IPS DF 6.9 (cell line): ENCODE data around the gene SH3TC2.

Source experiments
- DNase-seq: peaks from one replicate; pipeline ENCODE4 v3.0.0-alpha.2; 2013; ENCODE audit warnings: low read depth, low spot score
- H3K27ac ChIP-seq: one replicate; pipeline ENCODE4 v1.5.1; 2013; ENCODE audit warnings: low read length, control low read depth
- H3K27me3 ChIP-seq: 2 replicates; pipeline ENCODE4 v1.6.1; 2013; ENCODE audit warnings: mild to moderate bottlenecking, low read length; ENCODE audit not compliant: control insufficient read depth, insufficient read depth
- H3K36me3 ChIP-seq: 2 replicates; pipeline ENCODE4 v1.6.1; 2013; ENCODE audit warnings: low read length; ENCODE audit not compliant: control insufficient read depth, insufficient read depth
- H3K4me1 ChIP-seq: 2 replicates; pipeline ENCODE4 v1.6.1; 2013; ENCODE audit warnings: low read length; ENCODE audit not compliant: control insufficient read depth, insufficient read depth
- H3K4me3 ChIP-seq: 2 replicates; pipeline ENCODE4 v1.5.1; 2013; ENCODE audit warnings: mild to moderate bottlenecking, low read length
- H3K9me3 ChIP-seq: 2 replicates; pipeline ENCODE4 v1.6.1; 2013; ENCODE audit warnings: low read length, inconsistent platforms; ENCODE audit not compliant: control insufficient read depth, insufficient read depth
- WGBS: extraction: QIAGEN DNeasy Blood & Tissue Kit; methylation state at CpG from one replicate; pipeline ENCODE4 v1.1.7; 2013; ENCODE audit warnings: mixed read lengths, missing lambda C conversion rate; ENCODE audit not compliant: insufficient read length, insufficient coverage; 5-methylcytosine and 5-hydroxymethylcytosine counted together

Gene SH3TC2

DNA sequence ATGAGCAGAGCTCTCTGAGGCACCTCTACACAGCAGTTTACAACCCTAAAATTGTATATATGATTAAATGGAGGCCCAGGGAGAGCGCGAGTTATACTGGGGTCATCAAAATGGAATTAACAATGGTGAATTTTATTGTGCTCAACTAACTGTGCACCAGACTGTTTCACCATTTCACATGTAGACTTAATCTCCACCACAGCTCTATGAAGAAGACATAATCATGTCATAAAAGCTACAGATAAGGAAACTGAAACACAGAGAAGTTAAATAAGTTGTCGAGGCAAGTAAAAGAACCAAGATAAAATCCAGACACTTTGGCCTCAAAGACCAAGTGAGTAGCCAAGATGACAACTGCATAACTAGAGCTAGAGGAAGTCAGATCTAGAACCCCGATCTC lies 1.5 kb downstream of the SH3TC2 start:
- Histone ChIP-seq H3K9me3 (no peaks in the 10 kb centered on the region), H3K27ac (no peak overlapping the region), H3K27me3 (no peaks in the 10 kb centered on the region), H3K36me3 (no peaks in the 10 kb centered on the region), H3K4me1 (0 out of 2 replicates have a peak, but pooled peaks cover 3% of the 10 kb centered on the region), H3K4me3 (no peak overlapping the region)
- no peak for DNase-seq
- WGBS = no CpG with 5 or more reads among the region's 4 CpGs

GRCh38 chr5:149060325-149060724 lies 2.5 kb downstream of the SH3TC2 start:
- Histone ChIP-seq H3K9me3 (no peaks in the 10 kb centered on the region), H3K4me3 (no peak overlapping the region), H3K27me3 (no peaks in the 10 kb centered on the region), H3K36me3 (no peaks in the 10 kb centered on the region), H3K27ac (no peak overlapping the region), H3K4me1 (0 out of 2 replicates have a peak, but pooled peaks cover 3% of the 10 kb centered on the region)
- WGBS = no CpG with 5 or more reads among the region's 1 CpG
- DNase-seq = no peak

DNA sequence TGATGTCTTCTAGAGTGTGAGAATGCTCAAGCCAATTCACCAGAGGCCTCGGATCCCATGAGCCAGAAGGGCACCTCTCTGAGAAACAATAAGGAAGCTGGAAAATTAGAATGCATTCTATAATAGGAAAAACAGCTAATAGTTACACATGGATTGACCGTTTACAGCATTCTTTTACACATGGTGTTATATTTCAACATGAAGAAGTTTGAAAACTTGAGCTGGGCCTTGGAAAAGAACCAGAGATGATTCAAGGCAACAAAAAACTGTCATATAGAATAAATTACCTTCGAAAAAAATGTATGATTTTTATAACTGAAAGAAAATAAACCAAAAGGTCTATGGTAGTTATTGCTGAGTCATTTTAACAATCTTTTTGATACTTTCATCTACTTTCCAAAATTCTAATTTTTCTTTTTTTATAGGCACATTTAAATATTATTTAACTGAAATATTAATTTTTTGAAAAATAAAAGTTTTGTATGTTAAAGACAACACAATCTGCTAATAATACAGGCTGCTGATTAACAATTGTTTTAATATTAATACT lies 6.2 kb downstream of the SH3TC2 start:
- H3K27me3 ChIP-seq = no peaks in the 10 kb centered on the region
- no peaks in the 10 kb centered on the region for H3K36me3 ChIP-seq
- DNase-seq = no peak
- no CpG with 5 or more reads among the region's 3 CpGs for WGBS
- no peaks in the 10 kb centered on the region for H3K9me3 ChIP-seq
- H3K27ac ChIP-seq = no peak overlapping the region
- no peak overlapping the region for H3K4me3 ChIP-seq
- H3K4me1 ChIP-seq = no peaks in the 10 kb centered on the region

DNA sequence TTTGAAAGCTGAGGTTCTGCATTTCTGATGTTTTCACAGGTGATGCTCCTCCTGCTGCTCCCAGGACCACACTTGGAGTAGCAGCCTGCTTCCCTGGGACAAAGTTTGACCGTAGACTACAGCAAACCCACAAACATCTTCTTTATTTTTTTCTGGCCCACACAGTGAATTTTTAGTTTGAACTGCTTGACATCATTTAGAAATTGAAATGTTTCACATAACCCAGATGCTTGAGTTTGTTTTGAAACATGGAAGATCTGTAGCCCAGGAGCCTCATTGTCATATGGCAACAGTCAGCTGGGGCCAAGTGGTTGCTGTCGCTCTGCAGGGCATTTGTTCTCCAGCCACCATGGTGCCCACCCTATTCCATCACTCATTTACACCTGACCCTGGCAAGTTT lies 8.4 kb downstream of the SH3TC2 start:
- DNase-seq = no peak
- no peaks in the 10 kb centered on the region for H3K36me3 ChIP-seq
- no peaks in the 10 kb centered on the region for H3K4me1 ChIP-seq
- no peak overlapping the region for H3K27ac ChIP-seq
- no peaks in the 10 kb centered on the region for H3K9me3 ChIP-seq
- no peaks in the 10 kb centered on the region for H3K27me3 ChIP-seq
- WGBS = no CpG with 5 or more reads among the region's 2 CpGs
- H3K4me3 ChIP-seq = no peak overlapping the region

- Histone ChIP-seq H3K27me3 (no peaks in the 10 kb centered on the region), H3K27ac (no peak overlapping the region), H3K9me3 (no peaks in the 10 kb centered on the region), H3K36me3 (no peaks in the 10 kb centered on the region), H3K4me1 (no peaks in the 10 kb centered on the region), H3K4me3 (no peak overlapping the region)
- no peak for DNase-seq
- WGBS = no CpG with 5 or more reads among the region's 2 CpGs
These were observed 9.7 kb downstream of the SH3TC2 start for GRCh38 chr5:149053072-149053695.

- no peak overlapping the region for H3K4me3 ChIP-seq
- H3K4me1 ChIP-seq = no peaks in the 10 kb centered on the region
- no peak overlapping the region for H3K27ac ChIP-seq
- H3K27me3 ChIP-seq = no peaks in the 10 kb centered on the region
- H3K9me3 ChIP-seq = no peaks in the 10 kb centered on the region
- H3K36me3 ChIP-seq = no peaks in the 10 kb centered on the region
- DNase-seq = no peak
- WGBS = no CpG with 5 or more reads among the region's 3 CpGs
These were observed 13.5 kb downstream of the SH3TC2 start for GRCh38 chr5:149049371-149049781.

- no peaks in the 10 kb centered on the region for H3K9me3 ChIP-seq
- H3K4me1 ChIP-seq = no peaks in the 10 kb centered on the region
- no peak overlapping the region for H3K27ac ChIP-seq
- no peaks in the 10 kb centered on the region for H3K27me3 ChIP-seq
- DNase-seq = no peak
- no CpG with 5 or more reads among the region's 4 CpGs for WGBS
- H3K4me3 ChIP-seq = no peak overlapping the region
- H3K36me3 ChIP-seq = no peaks in the 10 kb centered on the region
These were observed 14.1 kb downstream of the SH3TC2 start for GRCh38 chr5:149048811-149049210.

DNA sequence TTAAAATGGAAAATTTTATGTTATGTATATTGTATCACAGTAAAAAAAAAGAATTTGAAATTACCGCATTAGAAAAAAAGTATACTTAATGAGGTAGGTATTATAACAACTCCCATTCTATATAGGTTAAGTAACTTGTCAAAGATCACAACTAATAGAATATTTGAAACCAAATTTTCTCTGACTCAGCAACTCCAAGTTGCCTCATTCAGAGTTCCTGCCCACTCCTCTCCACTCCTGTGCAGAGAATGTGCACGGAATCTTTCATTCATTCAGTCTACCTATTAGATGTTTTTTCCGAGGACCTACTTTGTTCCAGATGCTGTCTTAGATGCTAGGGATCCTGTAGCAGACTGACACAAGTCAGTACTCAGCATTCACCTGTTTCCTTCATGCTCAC lies 15.4 kb downstream of the SH3TC2 start:
- Histone ChIP-seq H3K27me3 (no peaks in the 10 kb centered on the region), H3K4me1 (no peaks in the 10 kb centered on the region), H3K36me3 (no peaks in the 10 kb centered on the region), H3K9me3 (no peaks in the 10 kb centered on the region), H3K27ac (no peak overlapping the region), H3K4me3 (no peak overlapping the region)
- no peak for DNase-seq
- WGBS = no CpG with 5 or more reads among the region's 3 CpGs

- WGBS = no CpG with 5 or more reads among the region's 2 CpGs
- DNase-seq = no peak
- H3K9me3 ChIP-seq = no peaks in the 10 kb centered on the region
- no peaks in the 10 kb centered on the region for H3K36me3 ChIP-seq
- no peaks in the 10 kb centered on the region for H3K27me3 ChIP-seq
- H3K4me1 ChIP-seq = no peaks in the 10 kb centered on the region
- no peak overlapping the region for H3K4me3 ChIP-seq
- H3K27ac ChIP-seq = no peak overlapping the region
These were observed 16.5 kb downstream of the SH3TC2 start for GRCh38 chr5:149046196-149046829.

- H3K27ac ChIP-seq = no peak overlapping the region
- no peak for DNase-seq
- H3K4me3 ChIP-seq = no peak overlapping the region
- H3K36me3 ChIP-seq = no peaks in the 10 kb centered on the region
- no peaks in the 10 kb centered on the region for H3K9me3 ChIP-seq
- no peaks in the 10 kb centered on the region for H3K4me1 ChIP-seq
- H3K27me3 ChIP-seq = no peaks in the 10 kb centered on the region
These were observed 17.8 kb downstream of the SH3TC2 start for GRCh38 chr5:149045089-149045460.
